SU-DHL-6 (cell line): ENCODE data around the gene PRDM15.

Experiments
- H2AFZ ChIP-seq: fragments of 200-600 bp; sonication (generic); 2 replicates; pipeline ENCODE4 v1.6.1; 2014; ENCODE audit warnings: low read depth, mild to moderate bottlenecking, moderate library complexity, mixed read lengths, antibody characterized with exemption, low read length; ENCODE audit not compliant: severe bottlenecking
- H3F3A ChIP-seq: fragments of 200-600 bp; shearing (Covaris generic); 2 replicates; pipeline ENCODE4 v1.6.0; 2016; ENCODE audit warnings: antibody characterized with exemption, mild to moderate bottlenecking; ENCODE audit not compliant: insufficient read depth
- H3K27ac ChIP-seq: fragments of 200-600 bp; sonication (generic); 2 replicates; pipeline ENCODE4 v1.5.1; 2016; ENCODE audit warnings: low read depth, mild to moderate bottlenecking, low read length, moderate library complexity, mixed read lengths
- H3K27me3 ChIP-seq: fragments of 200-600 bp; sonication (generic), shearing (Covaris generic); 2 replicates; pipeline ENCODE4 v1.6.0; 2014; ENCODE audit warnings: mild to moderate bottlenecking, low read length
- H3K36me3 ChIP-seq: fragments of 200-600 bp; sonication (generic); 2 replicates; pipeline ENCODE4 v1.6.1; 2014; ENCODE audit warnings: mild to moderate bottlenecking, low read length, mixed read lengths
- H3K4me2 ChIP-seq: fragments of 300-600, 200-600 bp; shearing (Covaris generic), sonication (generic); 2 replicates; pipeline ENCODE4 v1.6.0; 2014; ENCODE audit warnings: low read length, low read depth, mild to moderate bottlenecking; ENCODE audit not compliant: poor library complexity, severe bottlenecking
- H3K4me3 ChIP-seq: fragments of 200-600 bp; sonication (generic); 2 replicates; pipeline ENCODE4 v1.5.1; 2014; ENCODE audit warnings: antibody characterized with exemption, low read length, mild to moderate bottlenecking, mixed read lengths; ENCODE audit not compliant: insufficient read depth, poor library complexity, severe bottlenecking
- H3K79me2 ChIP-seq: fragments of 200-600 bp; sonication (generic); 2 replicates; pipeline ENCODE4 v1.6.1; 2014; ENCODE audit warnings: mild to moderate bottlenecking, low read length, moderate library complexity; ENCODE audit not compliant: insufficient read depth
- H3K9ac ChIP-seq: fragments of 200-600 bp; sonication (generic); 2 replicates; pipeline ENCODE4 v1.7.0; 2014; ENCODE audit warnings: mild to moderate bottlenecking, low read length
- H3K9me2 ChIP-seq: fragments of 200-600 bp; sonication (generic); replicated peaks from 2 replicates; pipeline ENCODE4 v1.6.1; 2014; ENCODE audit warnings: low read length; ENCODE audit not compliant: insufficient read depth
- H3K9me3 ChIP-seq: fragments of 200-600 bp; sonication (generic); 2 replicates; pipeline ENCODE4 v1.6.1; 2014; ENCODE audit warnings: low read length, mixed read lengths; ENCODE audit not compliant: insufficient read depth
- H4K20me1 ChIP-seq: fragments of 200-600 bp; sonication (generic); 2 replicates; pipeline ENCODE4 v1.6.1; 2014; ENCODE audit warnings: low read depth, mild to moderate bottlenecking, antibody characterized with exemption, low read length, moderate library complexity, mixed read lengths
- EZH2phosphoT487 ChIP-seq: fragments of 200-600 bp; sonication (generic), shearing (Covaris generic); conservative IDR thresholded peaks from 2 replicates; pipeline ENCODE4 v1.6.1; 2018; ENCODE audit warnings: mild to moderate bottlenecking, antibody characterized with exemption, low read length, moderate library complexity, mixed read lengths
- TF ChIP-seq, protein P1 (sequence below): fragments of 200-600 bp; sonication (generic); IDR thresholded peaks from one replicate; pipeline ENCODE4 v1.5.1; 2017; ENCODE audit warnings: antibody characterized with exemption, mild to moderate bottlenecking, low read length, moderate library complexity; ENCODE audit not compliant: insufficient read depth, poor library complexity, severe bottlenecking

The PRDM15 gene

DNA sequence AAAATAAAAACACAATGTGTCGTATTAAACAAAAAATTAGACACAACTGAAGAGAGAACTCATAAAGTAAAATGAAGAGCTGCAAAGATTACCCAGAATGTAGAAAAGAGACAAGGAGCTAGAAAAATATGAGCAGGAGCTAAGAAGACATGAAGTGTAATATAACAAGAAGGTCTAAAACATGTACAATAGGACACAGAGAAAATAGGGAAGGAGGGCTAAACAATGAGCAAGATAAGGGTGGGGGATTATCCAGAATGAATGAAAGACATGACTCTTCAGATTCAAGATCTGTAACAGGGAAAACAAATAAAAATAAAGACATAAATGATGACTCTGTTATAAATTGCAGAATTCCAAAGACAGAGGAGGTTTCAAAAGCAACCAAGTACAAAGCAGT lies 38.3 kb downstream of the PRDM15 start:
- Histone ChIP-seq H2AFZ (no peak overlapping the region), H3K9me2 (no peaks in the 10 kb centered on the region), H3K4me2 (no peak overlapping the region), H3K36me3 (peaks cover 12% of the 10 kb centered on the region), H3K27me3 (no peaks in the 10 kb centered on the region), H3K4me3 (no peak overlapping the region), H3K9me3 (no peaks in the 10 kb centered on the region), H3K79me2 (peaks cover 23% of the 10 kb centered on the region; the same call in 1 of the 2 replicates), H3F3A (peaks cover 53% of the 10 kb centered on the region), H3K27ac (peak overlapping the region; percentile 25; the same call in 1 of the 2 replicates), H3K9ac (no peak overlapping the region), H4K20me1 (no peaks in the 10 kb centered on the region)
- TF ChIP-seq, protein P1, sequence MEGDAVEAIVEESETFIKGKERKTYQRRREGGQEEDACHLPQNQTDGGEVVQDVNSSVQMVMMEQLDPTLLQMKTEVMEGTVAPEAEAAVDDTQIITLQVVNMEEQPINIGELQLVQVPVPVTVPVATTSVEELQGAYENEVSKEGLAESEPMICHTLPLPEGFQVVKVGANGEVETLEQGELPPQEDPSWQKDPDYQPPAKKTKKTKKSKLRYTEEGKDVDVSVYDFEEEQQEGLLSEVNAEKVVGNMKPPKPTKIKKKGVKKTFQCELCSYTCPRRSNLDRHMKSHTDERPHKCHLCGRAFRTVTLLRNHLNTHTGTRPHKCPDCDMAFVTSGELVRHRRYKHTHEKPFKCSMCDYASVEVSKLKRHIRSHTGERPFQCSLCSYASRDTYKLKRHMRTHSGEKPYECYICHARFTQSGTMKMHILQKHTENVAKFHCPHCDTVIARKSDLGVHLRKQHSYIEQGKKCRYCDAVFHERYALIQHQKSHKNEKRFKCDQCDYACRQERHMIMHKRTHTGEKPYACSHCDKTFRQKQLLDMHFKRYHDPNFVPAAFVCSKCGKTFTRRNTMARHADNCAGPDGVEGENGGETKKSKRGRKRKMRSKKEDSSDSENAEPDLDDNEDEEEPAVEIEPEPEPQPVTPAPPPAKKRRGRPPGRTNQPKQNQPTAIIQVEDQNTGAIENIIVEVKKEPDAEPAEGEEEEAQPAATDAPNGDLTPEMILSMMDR = no peak

DNA sequence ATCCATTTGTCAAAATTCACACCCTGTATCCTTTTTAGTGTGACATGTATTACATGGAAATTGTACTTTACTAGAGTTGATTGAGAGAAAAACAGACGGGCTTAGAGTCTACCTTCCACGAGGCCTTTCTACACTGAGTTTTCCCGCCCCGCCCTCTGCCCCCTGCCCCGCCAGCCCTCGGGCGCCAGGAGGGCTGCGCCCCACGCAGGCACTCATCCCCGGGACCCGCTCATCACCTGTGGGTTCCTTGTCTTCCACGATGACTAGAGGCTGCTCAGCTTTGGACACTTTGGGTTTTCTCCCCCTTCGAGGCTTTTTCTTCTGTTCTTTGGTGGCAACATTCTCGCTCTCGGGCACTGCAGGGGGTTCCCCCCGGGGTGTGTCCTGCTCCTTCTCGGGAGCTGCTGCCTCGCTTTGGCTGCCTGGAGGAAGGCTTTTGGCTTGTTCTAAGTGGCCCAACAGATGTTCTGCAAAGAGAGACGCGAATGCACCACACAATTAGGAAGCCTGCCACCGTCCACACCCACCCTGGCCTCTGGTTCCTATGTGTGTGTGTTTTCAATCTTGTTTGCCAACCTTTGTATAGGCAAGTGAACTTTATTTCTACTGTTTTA lies 39.6 kb downstream of the PRDM15 start:
- H3K79me2 ChIP-seq = peaks cover 36% of the 10 kb centered on the region; the same call in 1 of the 2 replicates
- H4K20me1 ChIP-seq = no peaks in the 10 kb centered on the region
- H3K27me3 ChIP-seq = no peaks in the 10 kb centered on the region
- peaks cover 57% of the 10 kb centered on the region for H3F3A ChIP-seq
- no peaks in the 10 kb centered on the region for H3K9me2 ChIP-seq
- no peak for TF ChIP-seq EZH2phosphoT487
- TF ChIP-seq, protein P1 = no peak
- H2AFZ ChIP-seq = no peak overlapping the region
- H3K27ac ChIP-seq = peak overlapping the region; percentile 94
- H3K36me3 ChIP-seq = peaks cover 17% of the 10 kb centered on the region
- H3K4me2 ChIP-seq = peak overlapping the region; percentile 80
- H3K4me3 ChIP-seq = no peak overlapping the region
- peak overlapping the region; percentile 68 for H3K9ac ChIP-seq
- no peaks in the 10 kb centered on the region for H3K9me3 ChIP-seq

DNA sequence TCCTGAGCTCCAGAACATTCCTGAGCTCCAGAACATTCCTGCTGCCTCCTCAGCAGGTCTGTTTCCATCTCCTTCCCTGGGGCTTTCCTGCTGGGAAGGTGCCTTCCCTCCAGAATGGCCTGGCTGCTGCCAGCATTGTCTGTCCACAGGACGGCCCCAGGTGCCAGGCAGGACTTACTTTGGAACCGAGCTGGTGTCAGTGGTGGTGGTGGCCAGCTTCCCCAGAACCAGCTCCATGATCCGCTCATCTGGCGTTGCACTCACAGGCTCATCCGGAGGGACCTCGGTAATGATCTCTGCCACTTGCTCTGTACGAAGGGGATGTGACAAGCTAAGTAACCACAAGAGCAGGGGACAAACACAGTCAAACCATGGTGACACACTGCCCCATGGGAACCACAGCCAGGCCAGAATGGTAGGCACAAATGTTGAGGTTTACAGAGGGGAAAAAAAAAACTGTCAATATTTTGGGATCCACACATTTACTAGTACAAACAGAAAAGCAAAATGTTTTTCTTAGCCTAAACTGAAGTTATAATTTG lies 41.3 kb downstream of the PRDM15 start:
- Histone ChIP-seq H3K27me3 (no peaks in the 10 kb centered on the region), H2AFZ (no peak overlapping the region), H4K20me1 (no peaks in the 10 kb centered on the region), H3K79me2 (peaks cover 52% of the 10 kb centered on the region), H3K9ac (peak overlapping the region; percentile 68), H3K27ac (peak overlapping the region; percentile 94), H3F3A (peaks cover 73% of the 10 kb centered on the region), H3K4me2 (peak overlapping the region; percentile 80), H3K4me3 (peak overlapping the region; percentile 59), H3K9me2 (no peaks in the 10 kb centered on the region), H3K36me3 (peaks cover 17% of the 10 kb centered on the region), H3K9me3 (no peaks in the 10 kb centered on the region)
- no peak for TF ChIP-seq EZH2phosphoT487
- TF ChIP-seq, protein P1 = no peak
